CD1c-positive myeloid dendritic cell (primary cell): ENCODE results near the gene AUTS2.

Source experiments
- DNase-seq: peaks from one replicate; pipeline ENCODE4 v3.0.0-alpha.2; 2016; ENCODE audit errors: extremely low spot score

The AUTS2 gene

DNA sequence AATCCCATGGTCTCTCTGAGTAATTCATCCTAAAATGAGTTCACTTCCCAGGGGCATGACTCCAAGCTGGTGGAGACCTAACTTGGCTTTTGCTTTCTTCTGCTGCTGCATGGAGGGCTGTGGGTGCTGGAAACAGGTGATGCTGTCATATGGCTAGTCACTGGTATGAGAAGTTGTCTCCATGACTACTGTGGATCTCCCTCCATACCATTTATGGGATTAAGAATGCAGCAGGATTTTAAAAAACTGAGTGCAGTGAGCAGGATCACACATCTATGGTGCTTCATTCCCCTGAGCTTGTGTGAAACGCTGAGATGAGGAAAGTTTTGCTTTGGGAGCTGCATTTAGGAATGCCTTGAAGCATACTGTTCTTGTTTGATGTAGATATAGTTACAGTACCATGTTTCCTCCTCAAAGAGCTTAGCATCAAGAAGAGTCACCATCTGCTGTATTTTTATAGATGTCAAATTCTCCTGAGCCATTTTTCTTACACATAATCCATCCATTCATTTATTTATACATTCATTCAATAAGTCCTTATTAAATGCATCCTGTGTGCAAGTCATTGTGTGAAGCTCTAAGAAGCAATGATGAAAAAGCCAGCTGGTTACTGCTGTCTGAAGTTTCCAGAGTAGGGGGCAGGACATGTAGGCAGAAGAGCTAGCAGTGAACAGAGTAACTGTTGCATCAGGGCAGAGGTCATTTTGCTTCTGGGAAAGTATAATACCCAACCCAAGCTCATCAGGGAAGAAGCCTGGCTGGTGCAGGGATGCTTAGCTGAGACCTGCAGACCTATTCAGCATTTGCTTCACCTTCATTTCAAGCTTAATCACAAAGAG, 534.8 kb downstream of the AUTS2 start:
- DNase-seq, result no peak

DNA sequence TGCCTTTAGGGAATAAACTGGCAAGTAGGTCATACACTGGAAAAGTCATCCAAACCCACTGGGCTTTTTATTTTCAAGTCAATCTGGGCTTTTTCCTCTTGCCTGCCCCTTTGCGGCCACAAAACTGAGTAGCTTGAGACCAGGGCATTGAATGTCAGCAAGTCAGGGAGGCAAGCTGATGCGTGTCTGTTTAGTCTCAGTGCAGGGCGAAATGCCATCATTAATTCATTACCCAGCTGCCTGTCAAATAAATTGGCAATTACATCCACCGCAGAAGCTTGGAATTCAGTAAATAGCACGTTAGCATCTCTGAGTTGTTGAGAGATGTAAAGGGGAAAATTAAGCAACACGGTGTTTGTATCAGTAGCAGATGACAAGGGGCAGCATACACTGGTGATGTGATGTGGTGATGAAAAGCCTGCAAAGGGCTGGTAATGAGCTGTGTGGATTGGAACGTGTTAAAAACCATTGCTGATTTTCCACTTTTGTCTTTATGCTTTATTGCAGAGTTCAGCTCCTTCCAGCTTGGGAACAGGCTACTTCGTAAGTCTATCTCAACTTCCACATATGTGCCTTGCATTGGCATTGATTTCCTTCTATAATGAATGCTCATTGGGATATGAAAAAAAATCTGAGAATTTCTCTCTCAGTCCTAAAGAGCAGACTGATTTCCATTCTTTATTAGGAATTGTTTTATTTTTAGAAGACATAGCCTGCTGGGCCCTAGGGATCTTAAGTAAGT, 535.9 kb downstream of the AUTS2 start:
- DNase-seq, result no peak

DNA sequence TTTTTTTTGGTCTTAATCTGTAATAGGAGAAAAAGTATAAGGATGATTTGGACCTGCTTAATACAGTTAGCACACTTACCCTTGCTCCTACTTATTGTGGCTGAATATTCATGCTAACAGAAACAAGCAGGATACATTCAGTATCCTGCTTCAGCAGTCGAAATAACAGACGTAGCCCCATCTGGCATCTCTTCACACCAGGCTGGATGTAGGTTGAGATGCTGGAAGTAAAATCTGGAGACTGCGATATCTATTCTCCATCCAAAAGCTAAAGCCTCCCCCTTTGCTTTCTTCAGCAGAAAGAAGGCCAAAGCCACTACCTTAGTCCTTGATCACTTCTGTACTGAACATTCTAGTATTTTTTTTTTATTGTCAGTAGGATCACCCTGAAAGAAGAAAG, 537.4 kb downstream of the AUTS2 start:
- DNase-seq, result no peak

DNA sequence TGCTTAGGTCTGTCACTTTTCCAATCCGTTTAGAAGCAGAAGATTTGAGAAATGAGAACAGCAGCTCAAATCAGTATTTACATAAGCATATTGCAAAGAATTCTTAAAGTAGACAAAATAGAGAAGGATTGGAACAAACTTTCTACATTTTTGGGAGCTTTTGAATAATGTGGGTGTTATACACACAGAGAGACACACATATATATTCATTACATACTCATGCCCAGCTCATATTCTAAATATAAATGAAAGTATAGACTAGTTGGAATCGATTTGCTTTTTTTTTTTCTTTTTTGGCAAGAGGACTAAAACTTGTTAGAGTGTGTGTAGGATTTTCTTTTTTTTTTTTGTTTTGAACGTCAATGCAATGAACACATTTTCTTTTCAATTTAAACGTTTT, 538.9 kb downstream of the AUTS2 start:
- DNase-seq, result no peak

DNA sequence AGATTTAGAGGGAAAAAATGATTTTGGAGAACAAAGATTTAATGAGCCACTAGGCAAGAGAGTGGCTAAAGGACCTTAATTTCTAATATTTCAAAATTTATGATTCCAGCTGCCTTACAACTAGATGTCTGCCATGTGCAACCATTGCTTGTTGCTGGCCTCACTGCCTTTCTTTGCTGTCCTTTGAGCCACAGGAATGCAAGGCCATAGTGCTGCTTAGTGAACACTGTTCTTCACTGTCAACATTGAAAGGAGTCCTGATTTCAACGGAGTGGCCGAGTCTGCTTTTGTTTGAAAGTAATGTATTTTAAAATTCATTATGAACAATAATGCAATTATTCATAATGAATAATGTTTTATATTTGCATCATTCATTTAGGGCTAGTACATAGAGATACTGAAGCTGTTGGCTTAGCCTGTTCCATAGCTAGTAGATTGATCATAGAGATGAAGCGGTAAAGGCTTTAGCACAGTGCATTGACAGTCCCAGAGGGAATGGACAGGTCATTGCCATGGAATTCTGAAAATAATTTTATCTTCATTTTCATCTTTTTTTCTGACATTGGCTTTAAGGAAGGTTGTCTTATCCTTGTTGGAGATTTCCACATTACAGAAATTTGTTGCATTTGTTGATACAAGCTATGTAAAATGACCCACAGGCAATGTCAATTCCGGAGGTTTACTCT, 544.1 kb downstream of the AUTS2 start:
- no peak for DNase-seq

DNA sequence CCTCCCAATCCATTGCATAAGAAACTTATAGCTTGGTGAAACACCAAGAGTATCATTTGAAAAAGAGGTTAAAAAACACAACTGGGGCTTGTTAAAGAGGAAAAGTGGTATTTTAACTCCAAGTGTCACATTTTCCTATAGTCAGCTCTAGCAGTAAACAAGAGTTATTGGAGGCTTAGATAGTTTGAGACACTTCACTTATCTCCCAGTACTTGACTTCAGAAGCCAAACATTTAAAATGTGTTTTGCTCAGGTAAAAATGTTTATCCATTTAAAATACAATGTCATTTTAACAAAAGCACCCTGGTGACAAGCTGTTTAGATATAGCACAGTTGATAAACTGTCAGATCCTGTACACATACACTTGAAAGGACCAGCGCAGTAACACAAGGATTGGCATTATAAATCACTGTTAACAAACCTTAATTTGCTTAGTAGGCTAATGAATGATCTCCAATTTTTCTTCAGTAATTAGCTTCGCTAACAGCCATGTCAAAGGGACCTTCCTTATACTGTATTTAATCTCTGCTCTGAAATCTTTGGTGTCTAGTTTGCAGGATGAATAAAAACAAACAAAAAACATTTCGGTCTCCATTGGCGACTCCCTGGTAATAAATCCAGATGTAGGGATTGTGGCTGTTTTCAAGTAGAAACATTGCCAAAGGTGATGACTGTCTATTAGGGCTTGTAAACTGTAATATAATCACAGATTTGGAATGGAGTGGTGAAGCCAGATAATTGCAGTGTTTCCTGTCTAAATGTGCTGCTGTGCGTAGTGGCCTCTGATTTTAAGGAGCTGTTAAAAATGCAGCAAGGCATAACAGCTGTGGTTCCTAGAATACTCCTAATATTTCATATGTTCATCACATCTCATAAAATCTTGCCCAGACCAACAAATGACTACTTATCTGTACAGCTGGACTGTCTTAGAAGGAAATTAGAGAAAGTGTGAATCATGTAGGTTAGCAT, 545.1 kb downstream of the AUTS2 start:
- no peak for DNase-seq

DNA sequence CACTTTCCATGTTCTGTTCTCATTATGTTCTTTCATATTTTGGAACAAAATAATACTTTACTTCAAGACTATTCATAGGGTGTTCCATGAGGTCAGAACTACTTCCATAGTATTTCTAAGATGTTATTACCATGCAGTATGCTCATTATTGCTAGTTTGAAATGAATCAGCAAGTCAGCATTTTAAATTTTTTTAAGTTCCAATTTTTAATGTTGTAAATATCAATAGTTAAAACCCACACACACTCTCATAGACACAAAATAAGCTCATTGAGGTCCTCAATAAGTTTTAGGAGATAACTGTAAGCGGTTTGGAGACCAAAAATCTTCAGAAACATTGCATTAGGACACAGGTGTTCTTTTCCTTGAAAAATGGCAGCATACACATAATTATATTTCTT, 550.7 kb downstream of the AUTS2 start:
- no peak for DNase-seq

DNA sequence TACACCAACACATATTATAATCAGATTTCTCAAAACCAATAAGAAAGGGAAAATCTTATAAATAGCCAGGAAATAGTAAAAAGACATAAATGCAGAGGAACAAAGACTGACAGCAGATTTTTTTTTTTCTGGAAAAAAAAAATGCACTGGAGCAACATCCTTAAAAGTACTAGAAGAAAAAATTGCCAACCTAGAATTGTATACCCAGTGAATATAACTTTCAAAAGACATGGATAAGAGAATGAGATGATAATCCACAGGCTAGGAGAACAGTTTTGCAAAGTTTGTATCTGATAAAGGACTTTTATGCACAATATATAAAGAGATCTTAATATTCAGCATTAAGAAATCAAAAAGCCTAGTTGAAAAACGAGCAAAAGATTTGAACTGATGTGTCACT, 554.0 kb downstream of the AUTS2 start:
- DNase-seq, result no peak

DNA sequence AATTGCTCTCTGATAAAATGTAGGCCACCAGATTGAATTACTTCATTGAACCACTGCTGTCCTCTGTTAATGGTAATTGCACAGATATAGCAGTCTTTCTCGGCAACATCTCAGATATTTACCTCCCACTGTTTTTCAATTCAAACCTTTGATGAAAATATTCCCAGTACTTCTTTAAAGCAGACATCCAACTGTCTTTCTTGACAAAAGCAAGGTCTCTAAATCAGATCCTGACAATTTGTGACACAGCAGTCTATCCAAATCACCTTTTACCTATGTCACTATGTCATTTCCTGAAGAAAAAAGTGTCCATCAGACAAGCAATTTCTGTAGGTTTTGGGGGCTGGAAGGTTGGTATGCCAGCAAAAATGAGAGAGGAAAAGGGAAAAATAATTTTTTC, 555.7 kb downstream of the AUTS2 start:
- no peak for DNase-seq

DNA sequence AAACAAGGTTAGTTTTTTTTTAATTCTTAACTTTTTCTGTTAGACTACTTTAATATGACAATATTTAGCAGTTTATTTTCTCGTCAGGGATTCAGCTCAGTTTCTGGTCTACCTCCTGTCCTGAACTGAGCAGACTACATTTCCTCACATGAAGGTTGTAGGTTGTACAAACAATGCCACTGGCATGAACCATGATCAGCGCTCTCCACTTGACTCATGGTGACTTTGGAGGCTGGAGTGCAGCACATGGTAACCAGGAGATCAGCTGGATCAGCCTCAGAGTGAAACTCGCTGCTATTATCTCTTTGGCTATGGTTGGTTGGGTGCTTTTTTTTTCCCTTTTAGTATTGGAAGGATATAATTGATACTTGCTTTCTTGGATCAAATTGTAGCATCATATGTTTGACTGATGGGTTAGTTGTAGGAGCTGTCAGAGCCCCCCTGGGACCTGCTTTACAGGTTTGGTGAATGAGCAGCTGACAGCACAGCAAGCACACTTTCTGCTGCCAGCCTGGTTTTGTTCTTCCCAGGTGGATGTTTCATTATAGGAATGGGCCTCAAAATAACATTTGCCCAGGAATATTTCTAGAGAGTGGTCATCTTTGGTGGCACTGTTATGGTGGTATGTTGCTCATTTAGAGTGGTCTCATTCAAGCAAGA, 556.4 kb downstream of the AUTS2 start:
- DNase-seq, result no peak

DNA sequence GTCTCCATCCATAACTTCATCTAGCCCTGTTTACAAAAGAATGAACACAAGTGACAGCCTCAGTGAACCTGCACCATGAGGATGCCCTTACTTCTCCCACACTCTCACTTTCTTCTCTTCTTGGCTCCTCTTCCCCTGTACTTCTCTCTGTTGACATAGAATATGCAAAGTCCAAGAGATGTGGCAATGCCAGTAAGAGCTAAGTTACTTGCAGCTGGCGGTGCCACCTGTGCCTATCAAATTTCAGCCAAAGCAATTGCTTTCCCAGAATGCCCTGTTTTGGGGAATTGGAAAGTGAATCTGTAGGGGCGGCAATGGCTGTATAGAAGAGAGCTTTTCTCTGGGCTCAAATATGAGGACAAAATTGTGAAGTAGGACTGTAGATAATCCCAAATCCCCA, 557.8 kb downstream of the AUTS2 start:
- no peak for DNase-seq

DNA sequence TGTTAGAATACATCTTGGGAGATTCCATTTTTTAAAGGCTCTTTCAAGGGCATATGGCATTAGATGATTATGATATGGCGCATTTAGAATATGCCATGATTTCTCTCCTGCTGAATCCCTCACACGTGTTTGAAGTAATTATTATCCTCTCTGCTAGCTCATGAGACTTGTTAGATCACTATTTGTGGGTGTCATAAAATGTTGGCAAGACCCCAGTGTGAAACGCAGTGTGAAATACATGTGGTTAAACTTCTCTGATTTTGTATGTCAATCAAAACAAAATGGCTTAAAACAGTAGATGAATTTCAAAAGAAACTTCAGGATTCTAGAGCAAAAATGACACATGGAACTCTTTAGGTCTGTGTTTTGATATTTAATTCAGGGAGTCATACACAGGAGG, 560.8 kb downstream of the AUTS2 start:
- no peak for DNase-seq

DNA sequence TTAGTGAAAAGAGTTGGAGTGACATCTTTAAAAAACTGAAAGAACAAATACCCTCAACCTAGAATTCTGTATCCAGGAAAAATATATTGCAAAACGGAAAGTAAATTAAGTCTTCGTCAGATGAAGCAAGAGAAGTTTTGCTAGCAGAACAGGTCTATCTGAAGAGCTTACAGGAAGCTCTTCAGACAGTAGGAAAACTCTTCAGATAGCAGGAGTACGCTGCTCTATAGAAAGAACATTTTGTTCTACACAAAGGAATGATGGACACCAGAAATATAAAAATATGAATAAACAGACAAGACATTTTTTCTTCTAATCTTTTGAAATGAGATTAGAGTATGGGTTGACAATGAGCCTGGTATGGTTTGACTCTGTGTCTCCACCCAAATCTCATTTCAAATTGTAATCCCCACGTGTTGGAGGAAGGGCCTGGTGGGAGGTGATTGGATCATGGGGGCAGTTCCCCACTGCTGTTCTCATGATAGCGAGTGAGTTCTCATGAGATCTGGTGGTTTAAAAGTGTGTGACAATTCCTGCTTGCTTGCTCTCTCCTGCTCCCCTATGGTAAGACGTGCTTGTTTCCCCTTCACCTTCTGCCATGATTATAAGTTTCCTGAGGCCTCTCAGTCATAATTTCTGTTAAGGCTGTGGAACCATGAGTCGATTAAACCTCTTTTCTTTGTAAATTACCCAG, 567.3 kb downstream of the AUTS2 start:
- DNase-seq, result no peak

DNA sequence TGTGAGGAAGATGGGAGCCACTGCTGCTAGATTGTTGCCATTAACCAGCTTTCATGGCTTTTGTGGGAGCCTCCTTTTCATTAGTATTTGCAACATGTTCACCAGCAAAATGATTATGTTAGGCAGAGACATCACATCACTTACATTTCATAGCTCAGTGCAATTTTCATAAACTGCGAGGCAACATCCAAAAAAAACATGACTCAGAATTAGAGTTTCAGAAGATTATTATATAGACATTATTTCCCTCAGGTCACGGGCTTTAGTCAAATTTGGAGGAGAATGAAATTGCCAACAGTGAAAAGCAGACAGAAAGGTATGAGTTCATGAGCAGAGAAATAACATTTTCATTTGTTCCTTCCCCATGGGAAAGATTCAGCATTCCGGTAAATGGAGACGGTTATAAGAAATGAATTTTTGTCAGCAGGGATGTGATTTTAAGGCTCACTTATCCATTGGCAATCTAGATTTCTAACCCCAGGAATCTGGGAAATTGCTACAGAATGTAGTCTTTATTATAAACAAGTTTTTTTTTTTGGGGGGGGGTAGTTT, 573.2 kb downstream of the AUTS2 start:
- no peak for DNase-seq

DNA sequence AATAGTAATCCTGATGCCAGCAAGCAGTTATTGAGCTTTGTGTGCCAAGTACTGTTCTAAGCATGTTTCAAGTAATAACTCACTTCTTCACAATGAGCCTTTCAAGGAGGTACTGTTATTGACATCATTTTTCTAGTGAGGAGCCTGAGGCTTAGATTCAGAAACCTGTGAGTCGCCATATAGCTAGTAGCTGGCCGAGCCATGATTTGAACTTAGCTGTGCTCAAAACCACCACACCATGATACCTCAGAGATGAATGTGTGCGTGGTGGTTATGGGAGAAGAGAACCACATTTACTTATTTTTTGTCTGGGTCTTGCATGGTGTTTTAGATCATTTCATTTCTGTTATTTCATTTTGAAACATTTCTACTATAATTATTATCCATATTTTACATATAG, 578.9 kb downstream of the AUTS2 start:
- peak; percentile 3 for DNase-seq

DNA sequence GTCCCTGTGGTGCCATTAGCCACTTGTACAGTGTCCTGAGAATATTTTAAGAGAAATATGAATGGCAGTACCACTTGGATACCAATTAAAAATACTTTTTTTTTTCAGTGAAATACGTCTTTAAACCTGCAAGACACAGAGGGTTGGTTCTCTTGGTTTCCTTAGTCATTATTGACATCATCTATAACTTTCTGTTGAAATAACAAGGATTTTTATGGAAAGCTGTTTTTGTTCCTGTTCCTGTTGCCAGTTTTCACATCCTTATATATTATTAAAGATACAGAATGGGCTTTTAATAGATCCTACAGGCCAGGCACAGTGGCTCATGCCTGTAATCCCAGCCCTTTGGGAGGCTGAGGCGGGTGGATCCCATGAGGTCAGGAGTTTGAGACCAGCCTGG, 579.9 kb downstream of the AUTS2 start:
- DNase-seq, result peak; percentile 83

DNA sequence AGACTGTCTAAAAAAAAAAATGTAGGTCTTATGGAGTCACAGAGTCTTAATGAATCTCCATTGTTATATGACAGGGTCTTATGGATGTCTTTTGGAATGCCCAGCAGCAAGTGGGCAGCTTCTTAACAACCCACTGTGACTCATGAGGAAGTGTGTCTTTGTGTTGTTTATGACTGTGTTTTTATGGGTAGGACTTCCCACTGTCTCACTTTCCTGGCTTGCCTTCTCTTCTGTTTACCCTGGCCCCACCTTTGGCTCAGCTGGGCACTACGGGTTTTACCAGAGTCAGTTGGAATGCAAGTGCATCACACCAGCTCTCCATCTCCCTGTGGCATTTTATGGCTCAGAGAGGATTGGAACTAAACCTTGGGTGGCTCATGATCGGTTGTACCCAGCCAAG, 580.5 kb downstream of the AUTS2 start:
- peak; percentile 73 for DNase-seq

DNA sequence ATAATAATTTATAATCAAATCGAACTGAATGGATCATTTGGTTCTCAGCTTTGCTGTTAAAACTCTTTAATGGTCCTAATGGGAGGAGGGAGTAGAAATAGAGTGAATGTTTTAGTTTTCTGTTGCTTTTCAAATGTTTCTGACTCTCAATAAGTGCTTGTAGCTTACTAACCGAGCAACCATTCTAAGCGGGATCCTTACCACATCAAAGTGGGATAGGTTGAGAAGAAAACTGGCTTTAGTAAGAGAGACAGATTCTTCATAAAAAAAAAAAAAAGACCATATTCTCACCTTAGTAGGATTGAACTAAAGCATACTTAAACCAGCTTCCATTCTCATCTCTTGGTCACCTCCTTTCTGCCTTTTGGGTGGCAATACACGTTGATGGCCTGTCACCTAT, 584.2 kb downstream of the AUTS2 start:
- no peak for DNase-seq

DNA sequence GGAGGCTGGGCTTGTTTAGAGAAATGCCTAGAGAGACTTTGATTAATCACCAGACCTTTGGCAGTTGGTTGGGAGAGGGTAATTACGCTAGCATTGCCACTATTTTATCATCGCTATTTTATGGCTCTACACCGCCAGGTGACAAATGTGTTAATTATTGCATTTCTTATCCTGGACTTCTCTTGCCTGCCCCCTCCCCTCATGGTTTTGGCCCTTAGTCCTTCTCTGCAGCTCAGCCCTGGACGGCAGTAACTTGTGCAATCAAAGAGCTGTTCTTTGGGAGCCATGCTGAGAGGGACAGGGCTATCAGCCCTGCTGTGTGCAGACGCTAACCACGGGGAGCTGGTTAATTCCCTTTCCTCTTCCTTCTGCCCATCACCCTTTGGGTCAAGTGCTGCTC, 585.0 kb downstream of the AUTS2 start:
- DNase-seq, result no peak
